HepG2 (cell line): ENCODE measurements around the gene SF3B2. TPM values are rescaled to one million over a fixed set of nuclear protein-coding genes. Genes with fewer than 3 reads are reported as not detected.

ENCODE experiments used
- ATAC-seq: fragments of 200-7000 bp; cut with Tn5 transposase; 3 replicates; pipeline ENCODE4 v1.9.1; 2020; ENCODE audit warnings: mild to moderate bottlenecking, moderate library complexity
- BruUV-seq: library from RNA; stranded (reverse); fragments of 400-500 nt; replicated peaks from 2 replicates; lab custom pipeline; 2021; lab: Mats Ljungman, UMichigan
- CTCF ChIA-PET: fragments of 300-600 bp; formaldehyde crosslinking; extraction: SDS; loops from one replicate; lab custom pipeline; 2021; ENCODE audit warnings: low total read pairs, inconsistent platforms, low intra/inter-chr PET ratio; lab: Yijun Ruan, JAX
- POLR2A ChIA-PET: fragments of 350-600 bp; sonication (Branson Sonifier 250); formaldehyde crosslinking; loops from one replicate; lab custom pipeline; 2020; ENCODE audit warnings: antibody characterized with exemption, inconsistent platforms; lab: Yijun Ruan, JAX
- DNase-seq: peaks from one replicate; pipeline ENCODE4 v3.0.0-alpha.2; 2015; ENCODE audit warnings: low spot score
- FAIRE-seq: peaks from 3 replicates; lab custom pipeline; 2011; peaks lifted over from hg19 to GRCh38; lab: Jason Lieb, UNC
- H2AFZ ChIP-seq: one replicate; pipeline ENCODE4 v1.6.1; 2011; ENCODE audit warnings: low read length, inconsistent platforms
- H3K27ac ChIP-seq: fragments of 300-600 bp; 3 replicates; pipeline ENCODE4 v1.8.0; 2011; ENCODE audit warnings: mixed run types, mild to moderate bottlenecking, mixed read lengths, low read length, inconsistent platforms; ENCODE audit not compliant: insufficient read depth; ENCODE audit errors: extremely low read length
- H3K27me3 ChIP-seq, 2 experiments: fragments of 200-600 bp in 1 of 2; 2 replicates in 1 of 2; 3 replicates in 1 of 2; pipeline versions ENCODE4 v1.6.0 to v1.8.0; 2011; ENCODE audit warnings: low read length in 2 of 2, mild to moderate bottlenecking in 2 of 2, moderate library complexity in 2 of 2, inconsistent platforms in 1 of 2; ENCODE audit not compliant: insufficient read depth in 2 of 2, control insufficient read depth in 1 of 2
- H3K36me3 ChIP-seq, 2 experiments: fragments of 200-600 bp in 1 of 2; replicated peaks in 1 of 2; 2 replicates in 1 of 2; 3 replicates in 1 of 2; pipeline versions ENCODE4 v1.5.1 to v1.8.0; 2011; ENCODE audit warnings: low read length in 2 of 2, inconsistent platforms in 1 of 2; ENCODE audit not compliant: insufficient read depth in 2 of 2, control insufficient read depth in 1 of 2
- H3K4me1 ChIP-seq: 2 replicates; pipeline ENCODE4 v1.5.1; 2012; ENCODE audit warnings: low read length, inconsistent platforms; ENCODE audit not compliant: insufficient read depth
- H3K4me2 ChIP-seq: 2 replicates; pipeline ENCODE4 v1.6.0; 2011; ENCODE audit warnings: low read depth, low read length, inconsistent platforms
- H3K4me3 ChIP-seq, 3 experiments: fragments of 200-600 bp in 1 of 3; sonication (generic), shearing (Covaris generic) in 1 of 3; replicated peaks in 1 of 3; 2 replicates each; pipeline ENCODE4 v1.5.1; 2011 to 2016; ENCODE audit warnings: low read length in 3 of 3, inconsistent platforms in 2 of 3, low read depth in 2 of 3, mild to moderate bottlenecking in 2 of 3, control low read depth in 1 of 3, mixed read lengths in 1 of 3; ENCODE audit not compliant: insufficient read depth in 1 of 3
- H3K79me2 ChIP-seq: one replicate; pipeline ENCODE4 v1.6.1; 2011; ENCODE audit warnings: low read length, inconsistent platforms; ENCODE audit not compliant: insufficient read depth
- H3K9ac ChIP-seq: 2 replicates; pipeline ENCODE4 v1.6.0; 2011; ENCODE audit warnings: mild to moderate bottlenecking, low read depth, low read length, inconsistent platforms; ENCODE audit not compliant: insufficient read depth
- H3K9me3 ChIP-seq: 2 replicates; pipeline ENCODE4 v1.5.1; 2012; ENCODE audit warnings: mild to moderate bottlenecking, low read length
- H4K20me1 ChIP-seq: 2 replicates; pipeline ENCODE4 v1.6.0; 2011; ENCODE audit warnings: inconsistent platforms, mild to moderate bottlenecking, low read length, moderate library complexity; ENCODE audit not compliant: insufficient read depth
- AGO2 ChIP-seq: fragments of 200-400 bp; formaldehyde crosslinking; optimal IDR thresholded peaks from 2 replicates; pipeline ENCODE3; 2017; ENCODE audit warnings: mild to moderate bottlenecking, low read depth, low read length, moderate library complexity
- CREM ChIP-seq, 2 experiments: sonication (generic) in 1 of 2; formaldehyde crosslinking in 1 of 2; IDR thresholded peaks; 2 replicates each; pipeline versions ENCODE4 v1.4.0 to v1.6.1; 2016 to 2020; ENCODE audit warnings: antibody characterized with exemption in 1 of 2, mild to moderate bottlenecking in 1 of 2, missing genetic modification reagents in 1 of 2
- FOXJ3 ChIP-seq: sonication (generic); formaldehyde crosslinking; IDR thresholded peaks from 2 replicates; pipeline ENCODE4 v1.4.0; 2020; ENCODE audit warnings: missing genetic modification reagents, mild to moderate bottlenecking, borderline replicate concordance
- HNF1A ChIP-seq, 2 experiments: sonication (generic) in 1 of 2; formaldehyde crosslinking in 1 of 2; IDR thresholded peaks; 2 replicates each; pipeline versions ENCODE4 v1.4.0 to v1.6.1; 2016 to 2020; ENCODE audit warnings: borderline replicate concordance in 1 of 2, low read depth in 1 of 2, mild to moderate bottlenecking in 1 of 2, missing genetic modification reagents in 1 of 2
- JUNB ChIP-seq: sonication (generic); formaldehyde crosslinking; IDR thresholded peaks from 2 replicates; pipeline ENCODE4 v1.8.0; 2022; ENCODE audit warnings: missing genetic modification reagents, mild to moderate bottlenecking, borderline replicate concordance
- KDM1A ChIP-seq: IDR thresholded peaks from 2 replicates; pipeline ENCODE4 v1.6.1; 2016; ENCODE audit warnings: missing compliant biosample characterization
- USF2 ChIP-seq, 2 experiments: sonication (generic) in 1 of 2; formaldehyde crosslinking in 1 of 2; IDR thresholded peaks; 2 replicates each; pipeline versions ENCODE4 v1.5.1 to v1.6.1; 2011 to 2020; ENCODE audit warnings: borderline replicate concordance in 1 of 2, low read depth in 1 of 2, low read length in 1 of 2, mild to moderate bottlenecking in 1 of 2, missing genetic modification reagents in 1 of 2, moderate library complexity in 1 of 2
- ZC3H13 ChIP-seq: sonication (generic); formaldehyde crosslinking; IDR thresholded peaks from 2 replicates; pipeline ENCODE4 v1.8.1; 2023; ENCODE audit warnings: mild to moderate bottlenecking, missing genetic modification reagents, moderate library complexity
- ZFP90 ChIP-seq: sonication (generic); formaldehyde crosslinking; IDR thresholded peaks from 2 replicates; pipeline ENCODE4 v1.8.0; 2022; ENCODE audit warnings: missing genetic modification reagents, mild to moderate bottlenecking, inconsistent platforms, borderline replicate concordance
- ZMYM3 ChIP-seq: sonication (generic); formaldehyde crosslinking; IDR thresholded peaks from 2 replicates; pipeline ENCODE4 v1.5.1; 2020; ENCODE audit warnings: mild to moderate bottlenecking, missing genetic modification reagents
- ZNF224 ChIP-seq: sonication (generic); formaldehyde crosslinking; IDR thresholded peaks from 2 replicates; pipeline ENCODE4 v1.5.0; 2020; ENCODE audit warnings: mild to moderate bottlenecking, missing genetic modification reagents
- ZNF768 ChIP-seq: sonication (generic); formaldehyde crosslinking; IDR thresholded peaks from 2 replicates; pipeline ENCODE4 v1.4.0; 2020; ENCODE audit warnings: missing genetic modification reagents
- WGBS: methylation state at CpG from one replicate; pipeline ENCODE4 v1.1.6; 2017; ENCODE audit warnings: low lambda C conversion rate; 5-methylcytosine and 5-hydroxymethylcytosine counted together
- in situ Hi-C: cut with HindIII; loops from 2 replicates; pipeline ENCODE4 v1.10.0; 2017; ENCODE audit warnings: low pct_unique_long_range_greater_than_20kb; ENCODE audit not compliant: extremely low pct_ligation_motif_present
- intact Hi-C: fragments of 100-400 bp; cut with micrococcal nuclease; formaldehyde crosslinking; loops from one replicate; pipeline ENCODE4 v1.10.0; 2022; ENCODE audit not compliant: unreplicated experiment
- polyA plus RNA-seq, 8 experiments: library from polyadenylated mRNA; depleted of rRNA in 3 of 8; stranded (reverse) in 7 of 8; unstranded in 1 of 8; fragments of >200 nt; fragmentation: Illumina TruSeq in 4 of 8; extraction: Trizol in 4 of 8; gene quantifications; 2 replicates each; pipeline versions ENCODE4 v1.2.1 to v1.2.3, GENCODE V29; 2011 to 2016; ENCODE audit warnings: low read depth in 4 of 8, missing spikeins in 1 of 8, mixed read lengths in 1 of 8; ENCODE audit not compliant: insufficient read depth in 1 of 8
- total RNA-seq, 5 experiments: library from RNA; depleted of rRNA; stranded (reverse); fragments of >200 nt; fragmentation: Illumina TruSeq; extraction: Trizol; gene quantifications; 2 replicates each; pipeline ENCODE4 v1.2.3, GENCODE V29; 2016; ENCODE audit warnings: low read depth in 1 of 5

Gene SF3B2
- total and polyA plus RNA-seq, 2 of the 13 experiments (the other 11 are each of a cell fraction or from before 2014, with no cell fraction given): 70.4 to 153 TPM

GRCh38 chr11:66008095-66008467 is 44.1 kb upstream of the SF3B2 start:
- DNase-seq (no peak), ATAC-seq (no peak), FAIRE-seq (no peak)
- no peak for TF ChIP-seq AGO2
- TF ChIP-seq ZNF224: no peak
- TF ChIP-seq HNF1A (IDR thresholded peaks at IDR 0.05; ENCODE audit: low read depth): no peak
- TF ChIP-seq HNF1A (CRISPR knock-in tag; IDR thresholded peaks at IDR 0.05; ENCODE audit: borderline replicate concordance): no peak
- no peak for TF ChIP-seq CREM (IDR thresholded peaks at IDR 0.05)
- TF ChIP-seq CREM (CRISPR knock-in tag; IDR thresholded peaks at IDR 0.05): no peak
- TF ChIP-seq ZNF768: peak; percentile 79; the same call in 1 of the 2 replicates
- 0 out of 2 replicates have a peak, but pooled peaks have one; percentile 20 for TF ChIP-seq KDM1A (CRISPR knock-in tag)
- TF ChIP-seq ZMYM3 (CRISPR knock-in tag): peak; percentile 47; the same call in 1 of the 2 replicates
- TF ChIP-seq ZFP90 (CRISPR knock-in tag): no peak
- no peak for TF ChIP-seq ZC3H13 (CRISPR knock-in tag)
- TF ChIP-seq JUNB (CRISPR knock-in tag): no peak
- TF ChIP-seq FOXJ3: no peak
- TF ChIP-seq USF2 (IDR thresholded peaks at IDR 0.05; ENCODE audit: low read depth, low read length): no peak
- no peak for TF ChIP-seq USF2 (CRISPR knock-in tag; IDR thresholded peaks at IDR 0.05; ENCODE audit: borderline replicate concordance)
- 42% methylated on average over 2 of the region's 2 CpGs for WGBS
- no peaks in the 10 kb centered on the region for H4K20me1 ChIP-seq
- no peak overlapping the region for H3K4me3 ChIP-seq
- in situ Hi-C loops: no loop called here
- ChIA-PET POLR2A (interaction anchor here (1.2 kb wide), 1 partner anchor 14 kb away, joined by 3 read pairs; no protein-coding TSS in a partner anchor), CTCF (no interaction called here)
- peaks cover 7% of the 10 kb centered on the region for H3K79me2 ChIP-seq
- no peak overlapping the region for H3K27ac ChIP-seq
- H3K36me3 ChIP-seq: peaks cover 1 to 7% of the 10 kb centered on the region in 2 experiments; a peak in 3 of 5 replicates
- no peak overlapping the region for H2AFZ ChIP-seq
- H3K9me3 ChIP-seq: no peaks in the 10 kb centered on the region
- H3K4me1 ChIP-seq: peaks cover 29% of the 10 kb centered on the region
- no peak overlapping the region for H3K9ac ChIP-seq
- intact Hi-C loops: no loop called here
- no TSS peak for BruUV-seq
- peaks cover 5 to 26% of the 10 kb centered on the region in 2 experiments; a peak in 4 of 5 replicates for H3K27me3 ChIP-seq
- no peak overlapping the region for H3K4me2 ChIP-seq
